GM23248 (cell line): ENCODE measurements around the gene WFS1.

Source experiments
- EZH2 ChIP-seq: fragments of 200-600 bp; sonication (generic); IDR thresholded peaks from 2 replicates; pipeline ENCODE4 v1.6.1; 2018; ENCODE audit warnings: antibody characterized with exemption, mild to moderate bottlenecking; ENCODE audit not compliant: insufficient read depth, poor library complexity, severe bottlenecking
- EZH2phosphoT487 ChIP-seq: fragments of 200-600 bp; sonication (generic); IDR thresholded peaks from 2 replicates; pipeline ENCODE4 v1.6.1; 2018; ENCODE audit warnings: antibody characterized with exemption, moderate library complexity, mild to moderate bottlenecking, low read depth; ENCODE audit not compliant: insufficient read depth

GRCh38 chr4:6280365-6280996 lies 10.8 kb downstream of the WFS1 start:
- TF ChIP-seq EZH2 (no peak), EZH2phosphoT487 (no peak)
